Measurements from ENCODE around the gene LYRM9. TPM values are rescaled to one million over a fixed set of nuclear protein-coding genes. Genes with fewer than 3 reads are reported as not detected.

LYRM9 gene
- total and polyA plus RNA-seq, 9 of the 15 experiments (the other 6 are each of a cell fraction or from before 2014, with no cell fraction given) = 0.98 to 4.7 (median 1.8) TPM

DNA sequence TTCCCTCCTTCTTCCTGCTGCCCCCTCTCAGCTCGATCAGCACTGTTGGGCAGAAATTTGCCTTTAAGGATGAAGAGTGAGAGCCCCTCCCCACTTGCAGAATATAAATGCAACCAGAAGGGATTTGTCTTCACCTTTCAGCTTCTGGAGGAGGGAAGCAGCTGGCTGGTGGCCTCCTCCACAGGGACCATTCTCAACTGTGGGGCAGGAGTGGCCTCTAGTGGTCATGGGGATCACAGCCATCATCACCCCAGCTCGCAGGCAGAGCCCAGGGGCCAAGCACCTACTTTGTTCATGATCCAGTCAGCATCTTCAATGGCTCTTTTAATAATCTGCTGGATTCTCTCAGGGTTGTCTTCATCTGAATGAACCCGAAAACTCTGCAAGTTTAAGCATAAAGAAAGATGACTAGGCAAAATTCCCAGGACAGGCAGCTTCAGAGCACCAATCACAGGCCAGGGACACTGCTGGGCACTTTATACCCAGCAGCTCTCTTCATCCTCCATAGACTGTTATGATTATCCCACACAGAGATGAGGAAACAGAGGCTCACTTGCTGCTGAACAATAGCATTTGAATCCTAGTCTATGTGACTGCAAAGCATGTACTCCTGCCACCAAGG lies 13.1 kb downstream of the LYRM9 start (continued):
- no peak for TF ChIP-seq ZNF3 (CRISPR knock-in tag; IDR thresholded peaks at IDR 0.05)
- TF ChIP-seq CREBBP (IDR thresholded peaks at IDR 0.05; ENCODE audit: low read depth, low read length) = no peak
- TF ChIP-seq STAT5B (CRISPR knock-in tag; IDR thresholded peaks at IDR 0.05) = no peak
- TF ChIP-seq NBN (IDR thresholded peaks at IDR 0.05; ENCODE audit: low read depth) = no peak
- no peak for TF ChIP-seq MYC (IDR thresholded peaks at IDR 0.05; ENCODE audit: low read depth, low read length)
- TF ChIP-seq MYC (CRISPR knock-in tag; IDR thresholded peaks at IDR 0.05; ENCODE audit: borderline replicate concordance, low read depth) = no peak
- TF ChIP-seq, protein P1, sequence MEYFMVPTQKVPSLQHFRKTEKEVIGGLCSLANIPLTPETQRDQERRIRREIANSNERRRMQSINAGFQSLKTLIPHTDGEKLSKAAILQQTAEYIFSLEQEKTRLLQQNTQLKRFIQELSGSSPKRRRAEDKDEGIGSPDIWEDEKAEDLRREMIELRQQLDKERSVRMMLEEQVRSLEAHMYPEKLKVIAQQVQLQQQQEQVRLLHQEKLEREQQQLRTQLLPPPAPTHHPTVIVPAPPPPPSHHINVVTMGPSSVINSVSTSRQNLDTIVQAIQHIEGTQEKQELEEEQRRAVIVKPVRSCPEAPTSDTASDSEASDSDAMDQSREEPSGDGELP (CRISPR knock-in tag; IDR thresholded peaks at IDR 0.05; ENCODE audit: borderline replicate concordance) = peak; percentile 38; the same call in 1 of the 2 replicates
- no peak for TF ChIP-seq RBFOX2 (IDR thresholded peaks at IDR 0.05; ENCODE audit: low read depth, low read length)
- no peak for TF ChIP-seq ZC3H11A (IDR thresholded peaks at IDR 0.05; ENCODE audit: low read depth, low read length)
- TF ChIP-seq, protein P2, sequence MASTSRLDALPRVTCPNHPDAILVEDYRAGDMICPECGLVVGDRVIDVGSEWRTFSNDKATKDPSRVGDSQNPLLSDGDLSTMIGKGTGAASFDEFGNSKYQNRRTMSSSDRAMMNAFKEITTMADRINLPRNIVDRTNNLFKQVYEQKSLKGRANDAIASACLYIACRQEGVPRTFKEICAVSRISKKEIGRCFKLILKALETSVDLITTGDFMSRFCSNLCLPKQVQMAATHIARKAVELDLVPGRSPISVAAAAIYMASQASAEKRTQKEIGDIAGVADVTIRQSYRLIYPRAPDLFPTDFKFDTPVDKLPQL (IDR thresholded peaks at IDR 0.05; ENCODE audit: extremely low read depth, insufficient read length) = no peak
- TF ChIP-seq RUNX1 (IDR thresholded peaks at IDR 0.05; ENCODE audit: low read depth) = no peak

All from K562 (cell line).